Stimulated activated naive CD8-positive, alpha-beta T cell treated with anti-CD3 and anti-CD28 coated beads, Interleukin-15, amount 100 ng/mL, for 72 hours (primary cell): ENCODE results near the gene RARB.

Source experiments
- ATAC-seq: fragments of 150-1000 bp; cut with Tn5 transposase; 2 replicates; pipeline ENCODE4 v1.10.0; 2021; ENCODE audit warnings: mild to moderate bottlenecking, moderate library complexity
- DNase-seq, 2 donors: peaks; one replicate each; pipeline ENCODE4 v3.0.0; 2021 to 2022
- H3K27ac Mint-ChIP-seq, 2 donors: one replicate each; pipeline ENCODE4 v1.8.0; 2022; ENCODE audit warnings: mild to moderate bottlenecking in 2 of 2, mixed read lengths in 2 of 2, moderate library complexity in 2 of 2
- H3K27me3 Mint-ChIP-seq: one replicate; pipeline ENCODE4 v1.8.0; 2022; ENCODE audit warnings: mixed read lengths
- H3K4me1 Mint-ChIP-seq: one replicate; pipeline ENCODE4 v1.8.0; 2022; ENCODE audit warnings: mild to moderate bottlenecking, mixed read lengths
- H3K4me3 Mint-ChIP-seq, 2 donors: one replicate each; pipeline ENCODE4 v1.8.0; 2022; ENCODE audit warnings: mild to moderate bottlenecking in 2 of 2, mixed read lengths in 2 of 2, moderate library complexity in 1 of 2
- H3K9me3 Mint-ChIP-seq, 2 donors: one replicate each; pipeline ENCODE4 v1.8.0; 2022; ENCODE audit warnings: mixed read lengths in 2 of 2

RARB gene

DNA sequence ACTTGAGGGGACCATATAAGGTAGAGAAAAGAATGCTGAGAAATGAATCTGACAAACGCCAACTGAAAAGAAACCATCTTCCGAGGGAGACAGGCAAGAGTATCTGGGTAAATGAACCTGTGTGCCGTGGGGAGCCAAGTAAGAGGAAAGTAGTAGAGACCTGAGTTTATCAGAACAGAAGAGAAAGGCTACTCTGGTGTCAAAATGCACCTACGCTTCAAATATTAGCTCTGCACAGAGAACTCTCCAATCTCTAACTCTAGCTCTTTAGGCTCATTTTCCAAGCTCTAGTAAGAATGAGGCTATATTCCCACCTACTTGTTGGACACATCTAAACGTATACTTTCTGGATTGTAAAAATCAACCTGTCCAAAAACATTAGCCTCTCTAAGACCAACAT is 183.1 kb downstream of the RARB start:
- Mint-ChIP-seq H3K27ac (peak overlapping the region in 1 of 2 donors; percentile 2), H3K9me3 (no peaks in the 10 kb centered on the region), H3K4me1 (peaks cover 5% of the 10 kb centered on the region), H3K4me3 (no peak overlapping the region), H3K27me3 (no peaks in the 10 kb centered on the region)
- DNase-seq (no peak), ATAC-seq (no peak)

DNA sequence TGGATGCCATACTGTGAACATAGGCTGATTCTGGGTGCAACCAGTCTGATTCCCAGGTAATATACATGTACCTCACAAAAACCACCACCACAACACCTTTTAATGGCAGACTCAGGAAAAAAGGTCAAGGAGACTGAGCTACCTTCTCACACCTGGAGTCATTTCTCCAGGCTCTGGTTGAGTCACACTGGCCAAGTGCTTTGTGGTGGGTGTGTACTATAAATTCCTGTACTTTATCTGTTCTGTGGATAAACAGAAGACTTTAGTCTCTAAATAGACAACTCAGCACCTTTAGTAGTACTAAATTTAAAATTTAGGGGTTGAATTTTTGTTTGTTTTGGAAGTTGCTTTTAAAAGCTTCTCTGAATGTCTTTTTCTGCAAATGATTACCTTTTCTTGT is 190.0 kb downstream of the RARB start:
- no peak overlapping the region for H3K4me3 Mint-ChIP-seq
- H3K4me1 Mint-ChIP-seq: no peaks in the 10 kb centered on the region
- no peak for DNase-seq
- no peak overlapping the region for H3K27ac Mint-ChIP-seq
- H3K9me3 Mint-ChIP-seq: no peaks in the 10 kb centered on the region
- no peak for ATAC-seq
- H3K27me3 Mint-ChIP-seq: no peaks in the 10 kb centered on the region

DNA sequence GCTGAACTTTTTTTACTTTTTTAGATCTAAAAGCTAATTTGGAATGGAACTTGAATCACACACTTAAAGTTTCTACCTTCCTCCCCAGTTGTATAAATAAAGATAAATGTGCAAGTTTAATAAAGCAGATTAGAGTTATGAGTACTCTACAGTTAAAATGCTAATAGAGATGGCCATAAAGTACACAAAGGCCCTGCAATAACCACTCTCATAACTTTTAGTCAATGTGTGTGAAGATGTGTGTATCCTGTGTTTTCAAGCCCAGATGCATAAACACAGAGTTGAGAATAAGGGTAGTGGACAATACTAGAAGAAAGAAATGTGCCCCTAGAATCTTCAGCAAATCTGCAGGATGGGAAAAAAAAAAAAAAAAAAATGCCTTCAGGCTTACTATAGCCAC is 191.3 kb downstream of the RARB start:
- H3K4me1 Mint-ChIP-seq: no peaks in the 10 kb centered on the region
- H3K27ac Mint-ChIP-seq: no peak overlapping the region
- DNase-seq: no peak
- H3K4me3 Mint-ChIP-seq: no peak overlapping the region
- H3K27me3 Mint-ChIP-seq: no peaks in the 10 kb centered on the region
- no peaks in the 10 kb centered on the region for H3K9me3 Mint-ChIP-seq
- no peak for ATAC-seq

GRCh38 chr3:25620493-25620892 is 192.4 kb downstream of the RARB start:
- Mint-ChIP-seq H3K4me1 (no peaks in the 10 kb centered on the region), H3K9me3 (no peaks in the 10 kb centered on the region), H3K27me3 (no peaks in the 10 kb centered on the region), H3K27ac (no peak overlapping the region), H3K4me3 (no peak overlapping the region)
- ATAC-seq (no peak), DNase-seq (no peak)

DNA sequence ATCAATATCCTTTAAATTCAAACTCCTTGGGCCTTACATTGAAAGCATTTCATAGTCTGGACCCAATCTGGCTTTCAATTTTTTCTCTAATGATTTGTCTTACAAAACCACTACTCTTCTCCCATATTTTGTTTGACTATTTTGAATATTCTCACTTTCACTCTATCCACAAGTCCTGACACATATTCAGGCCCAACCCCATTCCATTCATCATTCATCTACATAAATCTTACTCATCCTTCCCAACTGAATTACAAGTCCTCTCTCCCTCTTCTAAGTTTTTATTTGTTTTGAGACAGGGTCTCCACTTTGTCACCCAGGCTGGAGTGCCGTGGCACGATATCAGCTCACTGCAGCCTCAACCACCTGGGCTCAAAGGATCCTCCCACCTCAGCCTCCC is 193.0 kb downstream of the RARB start:
- ATAC-seq (no peak), DNase-seq (no peak)
- Mint-ChIP-seq H3K4me3 (no peak overlapping the region), H3K9me3 (no peaks in the 10 kb centered on the region), H3K4me1 (no peaks in the 10 kb centered on the region), H3K27me3 (no peaks in the 10 kb centered on the region), H3K27ac (peak overlapping the region in 1 of 2 donors; percentile 1)

GRCh38 chr3:25631989-25632388 is 203.9 kb downstream of the RARB start:
- DNase-seq (no peak), ATAC-seq (no peak)
- no peaks in the 10 kb centered on the region for H3K9me3 Mint-ChIP-seq
- no peak overlapping the region for H3K27ac Mint-ChIP-seq
- H3K27me3 Mint-ChIP-seq: no peaks in the 10 kb centered on the region
- peaks cover 12% of the 10 kb centered on the region for H3K4me1 Mint-ChIP-seq
- H3K4me3 Mint-ChIP-seq: no peak overlapping the region

GRCh38 chr3:25633919-25634318 is 205.9 kb downstream of the RARB start:
- DNase-seq: no peak
- Mint-ChIP-seq H3K27ac (peak overlapping the region in 1 of 2 donors; percentile 85), H3K4me3 (no peak overlapping the region), H3K27me3 (no peaks in the 10 kb centered on the region), H3K9me3 (no peaks in the 10 kb centered on the region), H3K4me1 (peaks cover 12% of the 10 kb centered on the region)
- ATAC-seq: no peak

- H3K9me3 Mint-ChIP-seq: no peaks in the 10 kb centered on the region
- DNase-seq (no peak), ATAC-seq (no peak)
- peaks cover 12% of the 10 kb centered on the region for H3K4me1 Mint-ChIP-seq
- H3K27ac Mint-ChIP-seq: no peak overlapping the region
- H3K4me3 Mint-ChIP-seq: no peak overlapping the region
- no peaks in the 10 kb centered on the region for H3K27me3 Mint-ChIP-seq
These were observed 207.0 kb downstream of the RARB start for GRCh38 chr3:25635038-25635437.
